ENCODE data around the gene STAG3.

Gene STAG3

GRCh38 chr7:100154651-100155491 is 22.8 kb upstream of the STAG3 start:
- no peak for DNase-seq

- no peak for DNase-seq
Observed at GRCh38 chr7:100155553-100156317, 22.0 kb upstream of the STAG3 start.

GRCh38 chr7:100156331-100157068 is 21.2 kb upstream of the STAG3 start:
- peak; percentile 19 for DNase-seq

- DNase-seq, result no peak
Observed at GRCh38 chr7:100157069-100157333, 20.7 kb upstream of the STAG3 start.

GRCh38 chr7:100157334-100158228 is 20.1 kb upstream of the STAG3 start:
- peak; percentile 34 for DNase-seq

GRCh38 chr7:100158229-100159098 is 19.3 kb upstream of the STAG3 start, which contains the start of gene TRAPPC14:
Gene TRAPPC14, minus strand, starts transcription at chr7:100158723. Its CDS starts 224 bp downstream, at chr7:100158499.
- DNase-seq, result peak; percentile 95

GRCh38 chr7:100159099-100159623 is 18.6 kb upstream of the STAG3 start:
- DNase-seq, result no peak

GRCh38 chr7:100160067-100160466 is 17.7 kb upstream of the STAG3 start:
- DNase-seq, result peak; percentile 18

GRCh38 chr7:100163006-100163531 is 14.6 kb upstream of the STAG3 start:
- no peak for DNase-seq

- no peak for DNase-seq
Observed at GRCh38 chr7:100163871-100164270, 13.8 kb upstream of the STAG3 start.

GRCh38 chr7:100166317-100166940 is 11.3 kb upstream of the STAG3 start:
- DNase-seq, result no peak

GRCh38 chr7:100166970-100167911 is 10.5 kb upstream of the STAG3 start:
- no peak for DNase-seq

- no peak for DNase-seq
Observed at GRCh38 chr7:100167912-100168323, 9.8 kb upstream of the STAG3 start.

- no peak for DNase-seq
Observed at GRCh38 chr7:100169147-100169850, 8.4 kb upstream of the STAG3 start.

GRCh38 chr7:100170101-100170897 is 7.4 kb upstream of the STAG3 start:
- DNase-seq, result no peak

GRCh38 chr7:100171087-100171681 is 6.5 kb upstream of the STAG3 start:
- DNase-seq, result no peak

- no peak for DNase-seq
Observed at GRCh38 chr7:100171840-100172239, 5.9 kb upstream of the STAG3 start.
